ENCODE measurements around the gene TRAF3. TPM values are rescaled to one million over a fixed set of nuclear protein-coding genes. Genes with fewer than 3 reads are reported as not detected.
"Not testable (repeated sequence)": the region's sequence is repeated elsewhere in the genome, so short reads cannot be mapped to it uniquely, and the experiment has no call there.

The TRAF3 gene
- total RNA-seq, 2 donors from 2014 or later, result 12.2 to 15.7 TPM

GRCh38 chr14:102749393-102750305, 27.6 kb upstream of the TRAF3 start:
- intact Hi-C loops (cut with DNase I), result no loop called here
- ATAC-seq, result no peak
- DNase-seq, result no peak

- intact Hi-C loops (cut with DNase I), result no loop called here
- DNase-seq (no peak), ATAC-seq (no peak)
Measured at GRCh38 chr14:102750376-102750775, 26.9 kb upstream of the TRAF3 start.

GRCh38 chr14:102751088-102751487, 26.2 kb upstream of the TRAF3 start:
- no peak for DNase-seq
- intact Hi-C loops (cut with DNase I), result no loop called here
- ATAC-seq, result no peak

DNA sequence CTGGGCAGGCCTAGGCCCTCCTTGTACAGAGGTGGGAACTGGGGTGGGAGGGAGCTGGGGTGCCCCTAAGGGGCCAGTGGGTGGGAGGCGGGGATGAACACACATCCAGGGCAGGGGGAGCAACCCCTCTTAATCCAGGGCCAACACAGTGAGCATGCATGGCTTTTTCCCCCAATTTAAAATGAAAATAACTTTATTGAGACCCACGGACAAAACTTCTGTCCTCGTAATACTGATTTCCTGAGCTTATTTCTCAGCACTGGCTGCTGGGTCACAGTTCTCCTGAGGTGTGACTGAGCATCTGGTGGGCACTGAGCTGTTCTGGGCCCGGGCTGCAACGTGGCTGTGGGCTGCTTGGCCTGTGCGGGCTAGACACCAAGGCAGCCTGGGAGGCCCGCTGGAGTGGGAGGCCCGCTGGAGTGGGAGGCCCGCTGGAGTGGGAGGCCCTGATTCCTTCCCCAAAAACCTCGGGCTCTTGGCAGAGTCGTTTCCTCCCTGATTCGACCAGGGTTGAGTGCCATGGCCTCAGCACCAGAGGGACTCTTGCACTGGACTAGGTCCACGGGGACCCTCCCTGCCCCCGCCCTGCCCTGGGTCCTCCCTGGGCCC, 24.9 kb upstream of the TRAF3 start:
- ATAC-seq (no peak), DNase-seq (no peak)
- intact Hi-C loops (cut with DNase I), result no loop called here

GRCh38 chr14:102754370-102755262, 22.6 kb upstream of the TRAF3 start:
- intact Hi-C loops (cut with DNase I), result no loop called here
- ATAC-seq (no peak), DNase-seq (no peak)

DNA sequence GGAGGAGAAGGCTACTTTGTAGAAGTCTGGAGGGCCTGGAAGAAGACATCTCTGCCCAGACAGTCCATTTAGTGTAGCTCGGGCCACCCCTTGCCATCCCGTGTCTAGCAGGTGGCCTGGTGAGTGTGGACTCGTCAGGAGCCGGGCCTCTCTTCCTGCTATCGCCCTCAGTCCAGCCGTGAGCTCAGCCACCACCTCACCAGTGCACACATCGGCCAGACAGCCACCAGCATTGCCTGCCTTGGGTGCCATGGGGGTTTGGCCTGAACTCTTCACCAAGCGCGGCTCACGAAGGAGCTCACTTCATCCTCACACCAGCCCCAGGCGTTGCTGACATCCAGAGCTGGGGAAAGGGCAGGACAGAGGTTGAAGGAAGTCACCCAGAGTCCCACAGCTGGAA, 19.6 kb upstream of the TRAF3 start:
- no peak for ATAC-seq
- intact Hi-C loops (cut with DNase I), result no loop called here
- no peak for DNase-seq

DNA sequence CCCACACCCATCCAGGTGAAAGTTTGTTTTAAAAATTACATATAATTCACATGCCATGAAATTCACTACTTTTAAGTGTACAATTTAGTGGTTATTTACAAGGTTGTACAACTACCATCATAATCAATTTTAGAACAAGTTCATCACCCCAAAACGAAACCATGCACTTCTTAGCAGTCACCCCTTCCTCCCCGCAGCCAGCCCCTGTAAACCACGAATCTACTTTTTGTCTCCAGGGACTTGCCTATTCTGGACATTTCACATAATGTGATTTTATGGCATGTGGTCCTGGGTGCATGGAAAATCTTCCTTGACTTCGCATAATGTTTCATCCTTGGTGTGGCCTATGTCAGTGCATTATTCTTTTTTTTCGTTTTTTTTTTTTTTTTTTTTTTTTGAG, 19.2 kb upstream of the TRAF3 start:
- intact Hi-C loops (cut with DNase I), result no loop called here
- no peak for ATAC-seq
- DNase-seq, result no peak

GRCh38 chr14:102759456-102760187, 17.6 kb upstream of the TRAF3 start:
- ATAC-seq (no peak), DNase-seq (no peak)
- intact Hi-C loops (cut with DNase I), result no loop called here

GRCh38 chr14:102760496-102761193, 16.6 kb upstream of the TRAF3 start:
- DNase-seq (no peak), ATAC-seq (peak; percentile 67 to 72)
- intact Hi-C loops (cut with DNase I), result no loop called here

- no peak for DNase-seq
- ATAC-seq, result no peak
- intact Hi-C loops (cut with DNase I), result no loop called here
Measured at GRCh38 chr14:102761206-102761605, 16.0 kb upstream of the TRAF3 start.

GRCh38 chr14:102764220-102764671, 13.0 kb upstream of the TRAF3 start:
- intact Hi-C loops (cut with DNase I), result no loop called here
- DNase-seq (no peak), ATAC-seq (no peak)

DNA sequence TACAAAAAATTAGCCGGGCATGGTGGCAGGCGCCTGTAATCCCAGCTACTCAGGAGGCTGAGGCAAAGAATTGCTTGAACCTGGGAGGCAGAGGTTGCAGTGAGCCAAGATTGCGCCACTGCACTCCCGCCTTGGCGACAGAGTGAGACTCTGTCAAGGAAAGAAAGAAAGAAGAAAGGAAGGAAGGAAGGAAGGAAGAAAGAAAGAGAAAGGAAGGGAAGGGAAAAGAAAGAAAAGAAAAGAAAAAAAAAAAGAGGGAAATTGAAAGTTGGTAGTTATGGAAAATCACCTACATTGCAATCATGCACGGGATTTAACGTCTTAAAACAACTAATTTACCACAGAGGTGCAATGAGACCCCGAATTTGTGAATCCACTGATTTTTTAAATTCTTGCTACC, 11.5 kb upstream of the TRAF3 start:
- intact Hi-C loops (cut with DNase I); ATAC-seq; DNase-seq: not testable (repeated sequence)

- ATAC-seq (peak; percentile 59 to 71), DNase-seq (no peak)
- intact Hi-C loops (cut with DNase I), result no loop called here
Measured at GRCh38 chr14:102768223-102769048, 8.8 kb upstream of the TRAF3 start.

DNA sequence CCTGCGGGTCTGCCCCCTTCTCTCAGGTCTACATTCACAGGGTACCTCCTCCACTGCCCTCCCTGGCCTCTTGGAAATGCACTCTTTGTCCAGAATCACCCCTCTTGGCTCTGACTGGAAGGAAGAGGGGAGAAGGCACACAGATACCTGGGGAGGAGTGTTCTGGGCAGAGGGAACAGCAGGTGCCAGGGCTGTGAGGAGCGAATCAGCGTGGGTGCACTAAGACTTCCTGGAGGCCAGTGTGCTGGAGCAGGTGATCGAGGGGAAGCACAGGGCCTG, 8.3 kb upstream of the TRAF3 start:
- ATAC-seq (no peak), DNase-seq (no peak)
- intact Hi-C loops (cut with DNase I), result no loop called here

- intact Hi-C loops (cut with DNase I), result loop anchor here (5.0 kb wide), 1 partner anchor 147 kb away; no protein-coding TSS in a partner anchor
- ATAC-seq (no peak), DNase-seq (no peak)
Measured at GRCh38 chr14:102770147-102771123, 6.8 kb upstream of the TRAF3 start.

DNA sequence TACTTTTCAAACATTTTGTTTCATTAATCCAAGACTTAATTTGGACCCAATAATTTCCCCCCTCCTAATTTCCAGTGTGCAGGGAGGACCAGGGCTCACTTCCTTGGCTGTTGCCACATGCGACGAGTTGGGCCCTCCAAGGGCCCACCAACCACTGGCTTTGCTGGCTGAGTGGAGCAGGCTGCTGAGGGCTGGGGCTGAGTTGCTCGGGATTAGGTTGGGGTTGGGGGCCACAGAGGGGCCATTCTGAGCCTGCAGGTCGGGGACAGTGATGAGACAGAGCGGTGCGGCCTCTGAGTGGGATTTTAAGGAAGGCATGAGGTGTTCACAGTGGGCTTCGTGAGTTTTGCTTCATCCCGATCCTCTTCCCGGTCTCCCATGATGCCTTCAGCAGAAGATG, 6.1 kb upstream of the TRAF3 start:
- intact Hi-C loops (cut with DNase I), result loop anchor here (5.0 kb wide), 1 partner anchor 146 kb away; no protein-coding TSS in a partner anchor
- no peak for DNase-seq
- ATAC-seq, result no peak
